Measurements from ENCODE around the gene NYNRIN. TPM values are rescaled to one million over a fixed set of nuclear protein-coding genes. Genes with fewer than 3 reads are reported as not detected.
A peak's percentile ranks its signal among the peaks of the same experiment; 100 is the strongest.

Gene NYNRIN
- total and polyA plus RNA-seq, 8 donors: 2.1 to 9.0 (median 4.3) TPM

DNA sequence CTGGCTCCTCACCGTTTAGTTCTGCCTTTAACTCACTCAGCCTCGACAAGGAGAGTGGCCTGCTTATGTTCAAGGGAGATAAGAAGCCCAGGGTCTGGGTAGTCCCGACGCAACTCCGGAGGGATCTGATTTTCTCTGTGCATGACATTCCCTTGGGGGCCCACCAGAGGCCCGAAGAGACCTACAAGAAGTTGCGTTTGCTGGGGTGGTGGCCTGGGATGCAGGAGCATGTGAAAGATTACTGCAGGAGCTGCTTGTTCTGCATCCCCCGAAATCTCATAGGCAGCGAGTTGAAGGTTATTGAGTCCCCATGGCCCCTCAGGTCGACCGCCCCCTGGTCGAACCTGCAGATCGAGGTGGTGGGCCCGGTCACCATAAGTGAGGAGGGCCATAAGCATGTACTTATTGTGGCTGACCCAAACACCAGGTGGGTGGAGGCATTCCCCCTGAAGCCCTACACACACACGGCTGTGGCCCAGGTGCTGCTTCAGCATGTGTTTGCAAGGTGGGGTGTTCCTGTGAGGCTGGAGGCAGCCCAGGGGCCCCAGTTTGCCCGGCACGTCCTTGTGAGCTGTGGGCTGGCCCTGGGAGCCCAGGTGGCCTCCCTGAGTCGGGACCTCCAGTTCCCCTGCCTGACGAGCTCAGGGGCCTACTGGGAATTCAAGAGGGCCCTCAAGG is 17.6 kb downstream of the NYNRIN start:
- no peak for FAIRE-seq
- no peak overlapping the region for H3K27ac ChIP-seq

DNA sequence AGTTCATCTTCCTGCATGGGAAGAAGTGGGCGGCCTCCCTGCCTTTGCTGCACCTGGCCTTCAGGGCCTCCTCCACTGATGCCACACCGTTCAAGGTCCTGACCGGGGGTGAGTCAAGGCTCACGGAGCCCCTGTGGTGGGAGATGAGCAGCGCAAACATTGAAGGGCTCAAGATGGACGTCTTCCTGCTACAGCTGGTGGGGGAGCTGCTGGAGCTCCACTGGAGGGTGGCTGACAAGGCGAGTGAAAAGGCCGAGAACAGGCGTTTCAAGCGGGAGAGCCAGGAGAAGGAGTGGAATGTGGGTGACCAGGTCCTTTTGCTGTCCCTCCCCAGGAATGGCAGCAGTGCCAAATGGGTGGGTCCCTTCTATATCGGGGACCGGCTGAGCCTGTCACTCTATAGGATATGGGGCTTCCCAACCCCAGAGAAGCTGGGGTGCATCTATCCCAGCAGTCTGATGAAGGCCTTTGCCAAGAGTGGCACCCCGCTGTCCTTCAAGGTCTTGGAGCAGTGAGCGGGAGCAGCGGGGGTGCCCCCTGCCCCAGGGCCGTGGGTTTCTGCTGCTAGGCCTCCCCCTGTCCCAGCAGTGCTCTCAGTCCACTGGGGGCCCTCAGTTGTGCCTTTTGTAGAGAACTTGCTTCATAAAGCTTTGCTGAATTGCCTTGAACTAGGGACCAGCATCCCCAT is 18.3 kb downstream of the NYNRIN start:
- Histone ChIP-seq H3K9me3 (no peaks in the 10 kb centered on the region), H3K4me3 (no peak overlapping the region), H3K4me1 (peaks cover 10 to 16% (median 13%) of the 10 kb centered on the region in 3 donors), H3K36me3 (no peaks in the 10 kb centered on the region), H3K27me3 (no peaks in the 10 kb centered on the region), H3K27ac (no peak overlapping the region)
- FAIRE-seq: no peak
- no peak for ATAC-seq
- peak in 1 of 6 donors; percentile 49 for DNase-seq
- WGBS, 2 donors: 90 to 94% methylated on average over 16 of the region's 16 CpGs
- TF ChIP-seq, protein P1, sequence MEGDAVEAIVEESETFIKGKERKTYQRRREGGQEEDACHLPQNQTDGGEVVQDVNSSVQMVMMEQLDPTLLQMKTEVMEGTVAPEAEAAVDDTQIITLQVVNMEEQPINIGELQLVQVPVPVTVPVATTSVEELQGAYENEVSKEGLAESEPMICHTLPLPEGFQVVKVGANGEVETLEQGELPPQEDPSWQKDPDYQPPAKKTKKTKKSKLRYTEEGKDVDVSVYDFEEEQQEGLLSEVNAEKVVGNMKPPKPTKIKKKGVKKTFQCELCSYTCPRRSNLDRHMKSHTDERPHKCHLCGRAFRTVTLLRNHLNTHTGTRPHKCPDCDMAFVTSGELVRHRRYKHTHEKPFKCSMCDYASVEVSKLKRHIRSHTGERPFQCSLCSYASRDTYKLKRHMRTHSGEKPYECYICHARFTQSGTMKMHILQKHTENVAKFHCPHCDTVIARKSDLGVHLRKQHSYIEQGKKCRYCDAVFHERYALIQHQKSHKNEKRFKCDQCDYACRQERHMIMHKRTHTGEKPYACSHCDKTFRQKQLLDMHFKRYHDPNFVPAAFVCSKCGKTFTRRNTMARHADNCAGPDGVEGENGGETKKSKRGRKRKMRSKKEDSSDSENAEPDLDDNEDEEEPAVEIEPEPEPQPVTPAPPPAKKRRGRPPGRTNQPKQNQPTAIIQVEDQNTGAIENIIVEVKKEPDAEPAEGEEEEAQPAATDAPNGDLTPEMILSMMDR (IDR thresholded peaks at IDR 0.05): no peak
- intact Hi-C loops (cut with DNase I): no loop called here

More for the DNA sequence above, 17.6 kb downstream of the NYNRIN start:
- Histone ChIP-seq H3K9me3 (no peaks in the 10 kb centered on the region), H3K4me3 (no peak overlapping the region), H3K36me3 (no peaks in the 10 kb centered on the region), H3K27me3 (no peaks in the 10 kb centered on the region), H3K4me1 (peaks cover 10 to 16% (median 13%) of the 10 kb centered on the region in 3 donors)
- ATAC-seq: no peak
- TF ChIP-seq, protein P1 (IDR thresholded peaks at IDR 0.05): no peak
- DNase-seq: peak in 1 of 6 donors; percentile 66
- 84 to 85% methylated on average over 19 of the region's 19 CpGs for WGBS, 2 donors
- intact Hi-C loops (cut with DNase I): no loop called here

DNA sequence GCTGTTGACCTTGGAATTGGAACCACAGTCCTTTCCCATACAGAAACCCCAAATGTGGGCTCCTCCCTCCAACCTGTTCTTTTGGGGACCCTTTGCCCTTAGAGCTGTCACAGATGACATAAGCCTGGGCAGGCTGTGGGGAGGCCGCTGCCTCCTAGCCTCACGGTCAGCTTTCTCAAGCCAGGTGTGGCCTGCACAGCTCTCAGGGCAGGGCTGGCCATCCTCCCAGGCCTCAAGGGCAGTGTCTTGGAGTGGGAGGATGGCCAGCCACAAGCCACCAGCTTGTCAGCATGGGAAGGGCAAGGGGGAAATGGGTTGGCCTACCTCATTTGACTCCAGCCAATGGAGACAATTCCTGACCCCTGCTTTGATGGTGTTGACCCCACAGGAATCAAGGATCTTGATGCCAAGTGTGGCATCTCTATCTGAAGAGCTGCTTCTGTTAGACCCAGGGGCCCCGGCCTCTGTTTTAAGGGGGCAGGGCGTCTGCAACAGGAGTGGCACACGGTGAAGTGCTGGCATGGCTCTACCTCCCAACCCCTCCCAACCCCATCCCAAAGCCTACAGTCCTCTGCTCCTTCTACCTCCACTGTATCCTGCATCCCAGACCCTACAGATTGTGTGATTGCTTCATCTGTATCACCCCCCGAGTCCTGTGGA is 19.2 kb downstream of the NYNRIN start:
- Histone ChIP-seq H3K4me1 (peaks cover 10 to 16% (median 13%) of the 10 kb centered on the region in 3 donors), H3K27ac (peak overlapping the region; percentile 37 to 90 (median 64)), H3K4me3 (no peak overlapping the region), H3K27me3 (no peaks in the 10 kb centered on the region), H3K36me3 (no peaks in the 10 kb centered on the region), H3K9me3 (no peaks in the 10 kb centered on the region)
- FAIRE-seq (no peak), DNase-seq (peak in 2 of 6 donors; percentile 57 to 64), ATAC-seq (peak; percentile 4 to 26 (median 16))
- WGBS, 2 donors: 39 to 55% methylated on average over 6 of the region's 6 CpGs
- TF ChIP-seq, protein P1 (IDR thresholded peaks at IDR 0.05): no peak
- intact Hi-C loops (cut with DNase I): no loop called here

DNA sequence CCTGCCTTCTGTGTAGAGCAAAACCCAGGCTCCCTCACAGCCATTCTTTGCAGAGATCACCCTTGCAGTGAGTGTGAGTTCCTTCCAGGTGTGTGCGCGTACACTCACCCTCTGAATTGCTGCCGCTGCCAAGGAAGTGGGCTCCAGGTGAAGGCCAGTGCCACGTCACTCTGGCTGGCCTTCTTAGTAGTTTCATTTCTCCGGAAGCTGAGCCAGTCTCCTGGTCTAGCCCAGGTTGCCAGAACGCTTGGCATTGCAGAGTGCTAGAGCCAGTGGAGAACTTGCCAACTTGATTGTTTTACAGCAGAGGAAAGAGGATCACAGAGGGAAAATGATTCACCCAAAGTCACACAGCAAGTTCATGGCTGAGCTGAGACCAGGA is 19.7 kb downstream of the NYNRIN start:
- no peaks in the 10 kb centered on the region for H3K36me3 ChIP-seq
- ATAC-seq: peak; percentile 95 to 97 (median 96)
- H3K9me3 ChIP-seq: no peaks in the 10 kb centered on the region
- WGBS, 2 donors: 8 to 11% methylated on average over 6 of the region's 6 CpGs
- intact Hi-C loops (cut with DNase I): no loop called here
- H3K4me3 ChIP-seq: no peak overlapping the region
- TF ChIP-seq, protein P1 (IDR thresholded peaks at IDR 0.05): no peak
- no peak for FAIRE-seq
- DNase-seq: peak; percentile 77 to 94 (median 92)
- H3K27me3 ChIP-seq: no peaks in the 10 kb centered on the region
- H3K27ac ChIP-seq: peak overlapping the region; percentile 37 to 90 (median 64)
- peaks cover 10 to 16% (median 13%) of the 10 kb centered on the region in 3 donors for H3K4me1 ChIP-seq

Measured in pancreas (tissue), 10 donors.